GM10266 (cell line): ENCODE results near the gene STK10.

ENCODE experiments used
- DNase-seq: peaks from one replicate; pipeline ENCODE4 v3.0.0; 2012; ENCODE audit errors: extremely low spot score
- TF ChIP-seq, protein P1 (sequence below): IDR thresholded peaks from 2 replicates; pipeline ENCODE4 v1.5.1; 2012; ENCODE audit warnings: mild to moderate bottlenecking, low read depth; ENCODE audit not compliant: control insufficient read depth, insufficient read depth; ENCODE audit errors: missing control alignments

STK10 gene

DNA sequence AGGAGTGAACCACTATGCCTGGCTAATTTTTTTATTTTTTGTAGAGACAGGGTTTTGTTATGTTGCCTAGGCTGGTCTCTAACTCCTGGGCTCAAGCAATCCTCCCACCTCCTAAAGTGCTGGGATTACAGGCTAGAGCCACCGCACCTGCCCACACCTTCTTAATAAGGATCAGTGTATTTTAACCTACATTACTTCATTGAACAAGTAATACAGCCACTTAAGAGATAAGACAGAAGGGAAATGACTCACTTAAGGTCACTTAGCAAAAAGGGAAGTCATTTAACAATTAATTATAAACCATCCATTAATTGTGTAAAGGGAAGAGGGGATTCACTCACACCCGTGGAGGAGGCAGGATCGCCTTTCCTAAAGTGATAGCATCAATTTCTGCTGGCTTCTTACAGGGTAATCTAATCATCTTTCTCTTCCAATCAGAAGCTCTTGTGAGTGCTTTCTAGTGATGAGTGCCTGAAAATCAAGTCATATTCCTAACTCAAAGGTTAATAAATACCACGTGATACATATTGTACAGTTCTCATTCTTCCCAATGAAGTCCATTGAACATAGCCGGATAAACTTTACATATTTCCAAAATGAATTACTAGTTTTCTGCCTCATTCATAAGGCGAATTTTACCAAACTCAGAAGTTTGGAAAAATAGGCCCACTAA is 185.0 kb downstream of the STK10 start:
- DNase-seq: no peak
- TF ChIP-seq, protein P1, sequence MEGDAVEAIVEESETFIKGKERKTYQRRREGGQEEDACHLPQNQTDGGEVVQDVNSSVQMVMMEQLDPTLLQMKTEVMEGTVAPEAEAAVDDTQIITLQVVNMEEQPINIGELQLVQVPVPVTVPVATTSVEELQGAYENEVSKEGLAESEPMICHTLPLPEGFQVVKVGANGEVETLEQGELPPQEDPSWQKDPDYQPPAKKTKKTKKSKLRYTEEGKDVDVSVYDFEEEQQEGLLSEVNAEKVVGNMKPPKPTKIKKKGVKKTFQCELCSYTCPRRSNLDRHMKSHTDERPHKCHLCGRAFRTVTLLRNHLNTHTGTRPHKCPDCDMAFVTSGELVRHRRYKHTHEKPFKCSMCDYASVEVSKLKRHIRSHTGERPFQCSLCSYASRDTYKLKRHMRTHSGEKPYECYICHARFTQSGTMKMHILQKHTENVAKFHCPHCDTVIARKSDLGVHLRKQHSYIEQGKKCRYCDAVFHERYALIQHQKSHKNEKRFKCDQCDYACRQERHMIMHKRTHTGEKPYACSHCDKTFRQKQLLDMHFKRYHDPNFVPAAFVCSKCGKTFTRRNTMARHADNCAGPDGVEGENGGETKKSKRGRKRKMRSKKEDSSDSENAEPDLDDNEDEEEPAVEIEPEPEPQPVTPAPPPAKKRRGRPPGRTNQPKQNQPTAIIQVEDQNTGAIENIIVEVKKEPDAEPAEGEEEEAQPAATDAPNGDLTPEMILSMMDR: no peak

DNA sequence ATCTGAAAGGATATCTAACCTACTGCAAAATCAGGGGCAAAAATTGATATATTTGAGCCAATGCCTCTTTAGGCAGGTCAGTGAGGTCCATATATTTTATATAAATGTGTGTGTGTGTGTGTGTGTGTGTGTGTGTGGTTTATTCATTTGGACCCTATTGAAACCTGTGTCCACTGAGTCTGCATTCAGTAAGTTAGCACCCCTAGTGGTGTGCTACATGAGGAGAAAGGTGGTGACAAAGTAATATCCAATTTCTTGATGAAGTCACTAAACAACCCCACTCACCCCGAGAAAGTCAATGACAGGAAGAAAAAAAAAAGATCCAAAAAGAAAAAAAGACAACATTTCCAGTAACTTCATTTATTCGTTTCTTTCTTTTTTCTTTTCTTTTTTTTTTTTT is 185.7 kb downstream of the STK10 start:
- TF ChIP-seq, protein P1: peak; percentile 64
- DNase-seq: peak; percentile 38

DNA sequence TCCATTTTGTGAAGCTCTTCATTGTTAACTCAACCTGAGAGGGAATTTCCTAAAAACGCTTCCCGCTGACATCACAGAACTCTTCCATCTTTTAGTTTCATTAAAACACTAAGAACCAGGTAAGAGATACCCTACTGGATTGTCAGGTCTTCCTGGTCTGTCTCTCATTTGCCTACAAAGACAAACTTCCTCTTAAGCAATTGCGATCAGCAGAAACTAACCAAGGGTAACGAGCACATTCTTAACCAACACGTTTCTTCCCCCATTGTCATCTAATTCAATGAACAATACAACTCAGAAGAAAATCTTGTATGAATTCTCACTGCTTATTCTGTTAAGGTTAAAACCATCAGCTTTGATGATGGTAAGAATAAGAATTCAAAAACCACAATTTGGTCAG is 188.1 kb downstream of the STK10 start:
- TF ChIP-seq, protein P1: no peak

DNA sequence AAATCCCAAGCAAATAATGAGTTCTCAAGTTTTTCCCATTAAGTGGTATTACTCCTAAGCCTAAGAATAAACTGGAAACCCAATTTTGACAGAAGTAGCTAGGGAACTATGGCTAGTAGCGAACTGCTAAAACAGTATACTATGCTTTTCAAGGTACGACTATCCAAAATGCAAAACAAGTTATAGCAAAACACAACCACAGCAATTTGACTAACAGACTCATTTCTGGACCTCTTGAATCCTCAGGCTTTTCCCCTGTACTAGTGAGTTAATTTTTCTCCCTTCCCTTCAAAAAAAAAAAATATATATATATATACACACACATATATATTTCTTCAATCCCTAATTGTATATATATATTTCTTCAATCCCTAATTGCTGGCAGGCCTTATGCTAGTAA is 188.9 kb downstream of the STK10 start:
- no peak for DNase-seq
- TF ChIP-seq, protein P1: no peak

More for the DNA sequence above, 188.1 kb downstream of the STK10 start:
- peak; percentile 25 for DNase-seq

DNA sequence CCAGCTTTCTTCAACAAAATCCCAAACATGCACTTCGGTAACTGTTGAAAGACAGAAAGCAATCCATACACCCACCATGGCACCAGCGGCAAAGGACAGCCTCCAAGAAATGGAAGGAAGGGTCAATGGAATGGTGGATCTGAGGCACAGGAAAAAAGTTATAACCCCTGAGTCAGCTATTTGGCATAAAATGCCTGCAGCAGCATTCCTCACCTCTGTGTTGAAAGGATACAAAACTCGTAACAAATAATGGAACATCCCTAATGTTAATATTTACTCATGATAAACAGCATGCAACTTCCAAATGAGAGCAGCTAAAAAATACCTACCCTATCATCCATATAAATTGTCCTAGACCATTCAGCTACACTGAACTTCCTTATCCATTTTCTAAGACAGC is 191.0 kb downstream of the STK10 start:
- TF ChIP-seq, protein P1: no peak
- no peak for DNase-seq

DNA sequence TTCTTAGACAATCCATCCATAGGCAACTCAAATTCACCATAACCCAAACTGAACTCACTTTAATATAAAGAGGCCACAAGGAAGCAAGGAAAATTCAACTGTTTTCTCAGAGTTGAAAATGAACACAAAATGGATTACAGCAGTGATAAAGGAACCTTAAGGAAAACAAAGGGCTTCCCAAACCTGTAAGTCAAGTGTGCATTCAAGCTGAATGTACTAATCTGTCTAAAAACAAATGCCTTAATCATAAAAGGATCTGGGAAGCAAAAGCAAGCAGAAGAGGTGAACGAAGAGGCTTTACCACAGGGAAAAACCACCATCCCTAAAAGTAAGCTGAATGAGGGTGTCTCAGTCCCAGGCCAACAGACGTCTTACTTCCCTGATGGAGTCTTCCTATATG is 195.2 kb downstream of the STK10 start:
- no peak for DNase-seq
- TF ChIP-seq, protein P1: no peak

DNA sequence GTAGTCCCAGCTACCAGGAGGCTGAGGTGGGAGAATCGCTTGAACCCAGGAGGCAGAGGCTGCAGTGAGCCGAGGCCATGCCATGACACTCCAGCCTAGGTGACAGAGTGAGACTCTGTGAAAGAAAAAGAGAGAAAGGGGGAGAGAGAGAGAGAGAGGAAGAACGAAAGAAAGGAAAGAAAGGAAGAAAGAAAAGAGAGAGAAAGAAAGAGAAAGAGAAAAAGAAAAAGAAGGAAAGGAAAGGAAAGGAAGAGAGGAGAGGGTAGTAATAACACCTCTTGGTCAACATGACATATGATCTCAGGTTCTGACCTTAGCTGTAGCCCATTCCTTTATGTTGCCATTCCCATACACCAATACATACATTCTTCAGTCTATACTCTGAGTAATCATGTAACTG is 195.7 kb downstream of the STK10 start:
- TF ChIP-seq, protein P1: no peak
- no peak for DNase-seq
